Fibroblast of villous mesenchyme (primary cell): ENCODE data around the gene BDNF. TPM values are rescaled to one million over a fixed set of nuclear protein-coding genes. Genes with fewer than 3 reads are reported as not detected.
"Not testable (repeated sequence)": the region's sequence is repeated elsewhere in the genome, so short reads cannot be mapped to it uniquely, and the experiment has no call there.

ENCODE experiments used
- DNase-seq: peaks from one replicate; pipeline ENCODE4 v3.0.0-alpha.2; 2010; ENCODE audit warnings: low read depth
- H3K4me3 ChIP-seq: 2 replicates; pipeline ENCODE4 v1.5.1; 2011; ENCODE audit warnings: low read depth, mild to moderate bottlenecking, low read length
- total RNA-seq: library from RNA; depleted of rRNA; stranded (reverse); fragments of >200 nt; gene quantifications from 2 replicates; pipeline ENCODE4 v1.2.3, GENCODE V29; 2012
- TF ChIP-seq, protein P1 (sequence below): IDR thresholded peaks from 2 replicates; pipeline ENCODE4 v1.5.1; 2012; ENCODE audit warnings: low read depth, mild to moderate bottlenecking, low read length; ENCODE audit not compliant: insufficient read depth

The BDNF gene
- total RNA-seq, 1 donor, result 25.5 TPM

DNA sequence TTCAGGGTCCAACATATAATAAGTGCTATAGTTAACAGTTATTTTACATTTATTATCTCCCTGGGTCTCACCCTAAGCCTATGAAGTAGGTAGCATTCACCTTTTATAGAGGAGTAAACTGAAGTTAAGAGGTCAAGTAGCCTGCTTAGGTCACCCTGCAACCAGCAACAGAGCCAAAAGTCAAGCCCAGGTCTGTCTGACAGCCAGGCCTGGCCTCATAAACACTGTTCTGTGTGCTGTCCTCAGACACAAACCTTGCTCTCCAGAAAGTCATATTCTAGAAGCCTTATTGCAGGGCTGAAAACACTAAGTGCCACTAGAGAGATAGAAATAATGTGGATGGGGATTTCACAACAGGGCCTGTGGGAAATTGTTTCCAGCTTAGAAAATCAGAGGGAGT, 59.3 kb downstream of the BDNF start:
- DNase-seq, result no peak
- H3K4me3 ChIP-seq, result no peak overlapping the region
- TF ChIP-seq, protein P1, sequence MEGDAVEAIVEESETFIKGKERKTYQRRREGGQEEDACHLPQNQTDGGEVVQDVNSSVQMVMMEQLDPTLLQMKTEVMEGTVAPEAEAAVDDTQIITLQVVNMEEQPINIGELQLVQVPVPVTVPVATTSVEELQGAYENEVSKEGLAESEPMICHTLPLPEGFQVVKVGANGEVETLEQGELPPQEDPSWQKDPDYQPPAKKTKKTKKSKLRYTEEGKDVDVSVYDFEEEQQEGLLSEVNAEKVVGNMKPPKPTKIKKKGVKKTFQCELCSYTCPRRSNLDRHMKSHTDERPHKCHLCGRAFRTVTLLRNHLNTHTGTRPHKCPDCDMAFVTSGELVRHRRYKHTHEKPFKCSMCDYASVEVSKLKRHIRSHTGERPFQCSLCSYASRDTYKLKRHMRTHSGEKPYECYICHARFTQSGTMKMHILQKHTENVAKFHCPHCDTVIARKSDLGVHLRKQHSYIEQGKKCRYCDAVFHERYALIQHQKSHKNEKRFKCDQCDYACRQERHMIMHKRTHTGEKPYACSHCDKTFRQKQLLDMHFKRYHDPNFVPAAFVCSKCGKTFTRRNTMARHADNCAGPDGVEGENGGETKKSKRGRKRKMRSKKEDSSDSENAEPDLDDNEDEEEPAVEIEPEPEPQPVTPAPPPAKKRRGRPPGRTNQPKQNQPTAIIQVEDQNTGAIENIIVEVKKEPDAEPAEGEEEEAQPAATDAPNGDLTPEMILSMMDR, result no peak

DNA sequence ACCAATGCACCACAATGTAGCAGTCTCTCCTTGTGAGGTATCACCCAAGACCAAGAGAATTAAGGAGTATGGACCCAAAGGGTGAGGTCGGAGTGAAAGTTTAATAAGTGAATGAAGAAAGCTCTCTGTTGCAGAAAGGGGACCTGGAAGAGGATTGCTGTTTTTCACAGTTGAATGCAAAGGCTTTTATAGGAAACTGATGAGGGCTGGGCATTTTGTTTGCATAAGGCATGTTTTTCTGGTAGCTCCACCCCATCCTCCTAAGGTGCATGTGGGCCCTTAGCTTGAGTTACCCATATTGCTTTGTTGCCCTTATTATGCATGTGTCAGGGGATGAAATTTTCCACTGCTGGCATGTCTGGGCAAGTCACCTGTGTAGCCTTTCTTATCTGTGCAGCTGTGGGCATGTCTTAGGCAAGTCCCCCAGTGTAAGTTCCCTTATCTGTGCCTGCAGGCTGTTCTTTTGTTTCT, 64.7 kb downstream of the BDNF start:
- TF ChIP-seq, protein P1, result no peak
- H3K4me3 ChIP-seq, result no peak overlapping the region
- no peak for DNase-seq

DNA sequence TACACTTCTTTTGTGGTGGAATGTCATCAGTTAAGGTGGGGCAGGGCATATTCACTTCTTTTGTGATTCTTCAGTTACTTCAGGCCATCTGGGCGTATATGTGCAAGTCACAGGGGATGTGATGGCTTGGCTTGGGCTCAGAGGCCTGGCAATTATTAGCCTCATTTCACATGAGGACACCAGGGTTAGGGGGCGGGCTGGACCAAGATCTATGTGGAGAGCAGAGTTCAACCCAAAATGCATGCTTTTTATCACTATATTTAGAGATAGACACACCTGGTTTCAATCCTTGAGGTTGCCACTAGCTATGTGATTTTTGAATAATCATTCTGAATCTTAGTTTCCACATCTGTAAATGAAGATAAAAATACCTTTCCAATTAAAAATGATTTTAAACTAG, 65.5 kb downstream of the BDNF start:
- DNase-seq, H3K4me3 ChIP-seq: not testable (repeated sequence)

DNA sequence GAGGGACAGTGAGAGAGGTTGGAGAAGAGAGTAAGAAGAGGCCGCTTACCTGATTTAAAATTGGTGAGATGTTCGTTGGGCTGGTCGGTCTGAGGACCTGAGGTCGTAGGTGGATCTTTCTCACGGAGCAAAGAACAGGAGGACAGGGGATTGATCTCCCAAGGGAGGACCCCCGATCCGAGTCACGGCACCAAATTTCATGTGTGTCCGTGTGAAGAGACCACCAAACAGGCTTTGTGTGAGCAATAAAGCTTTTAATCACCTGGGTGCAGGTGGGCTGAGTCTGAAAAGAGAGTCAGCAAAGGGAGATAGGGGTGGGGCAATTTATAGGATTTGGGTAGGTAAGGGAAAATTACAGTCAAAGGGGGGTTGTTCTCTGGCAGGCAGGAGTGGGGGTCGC, 66.0 kb downstream of the BDNF start:
- not testable (repeated sequence) for DNase-seq, H3K4me3 ChIP-seq

DNA sequence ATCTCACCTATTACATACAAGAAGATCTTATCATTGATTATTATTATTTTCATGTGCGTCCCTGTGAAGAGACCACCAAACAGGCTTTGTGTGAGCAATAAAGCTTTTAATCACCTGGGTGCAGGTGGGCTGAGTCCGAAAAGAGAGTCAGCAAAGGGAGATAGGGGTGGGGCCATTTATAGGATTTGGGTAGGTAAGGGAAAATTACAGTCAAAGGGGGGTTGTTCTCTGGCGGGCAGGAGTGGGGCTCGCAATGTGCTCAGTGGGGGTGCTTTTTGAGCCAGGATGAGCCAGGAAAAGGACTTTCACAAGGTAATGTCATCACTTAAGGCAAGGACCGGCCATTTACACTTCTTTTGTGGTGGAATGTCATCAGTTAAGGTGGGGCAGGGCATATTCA, 71.2 kb downstream of the BDNF start:
- not testable (repeated sequence) for H3K4me3 ChIP-seq, DNase-seq

DNA sequence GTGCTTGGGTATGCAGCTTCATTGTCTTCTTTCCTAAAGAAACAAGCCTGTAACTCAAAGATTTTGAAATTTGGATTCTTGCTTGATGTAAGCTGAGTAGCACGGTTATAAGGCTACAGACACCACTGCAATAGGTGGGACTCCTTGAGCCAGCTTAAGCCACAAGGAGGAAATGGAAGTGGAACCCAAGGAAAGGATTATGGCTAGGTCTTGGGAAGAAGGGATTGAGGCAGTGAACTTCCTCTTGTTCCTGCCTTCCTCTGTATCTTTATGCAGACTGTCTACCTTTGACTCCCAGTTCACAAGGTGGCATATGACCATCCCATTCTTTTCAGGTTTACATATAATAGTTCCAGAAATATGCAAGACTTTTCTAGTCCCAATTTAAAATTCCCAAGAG, 72.3 kb downstream of the BDNF start:
- H3K4me3 ChIP-seq, result no peak overlapping the region
- no peak for DNase-seq
- TF ChIP-seq, protein P1, result no peak

DNA sequence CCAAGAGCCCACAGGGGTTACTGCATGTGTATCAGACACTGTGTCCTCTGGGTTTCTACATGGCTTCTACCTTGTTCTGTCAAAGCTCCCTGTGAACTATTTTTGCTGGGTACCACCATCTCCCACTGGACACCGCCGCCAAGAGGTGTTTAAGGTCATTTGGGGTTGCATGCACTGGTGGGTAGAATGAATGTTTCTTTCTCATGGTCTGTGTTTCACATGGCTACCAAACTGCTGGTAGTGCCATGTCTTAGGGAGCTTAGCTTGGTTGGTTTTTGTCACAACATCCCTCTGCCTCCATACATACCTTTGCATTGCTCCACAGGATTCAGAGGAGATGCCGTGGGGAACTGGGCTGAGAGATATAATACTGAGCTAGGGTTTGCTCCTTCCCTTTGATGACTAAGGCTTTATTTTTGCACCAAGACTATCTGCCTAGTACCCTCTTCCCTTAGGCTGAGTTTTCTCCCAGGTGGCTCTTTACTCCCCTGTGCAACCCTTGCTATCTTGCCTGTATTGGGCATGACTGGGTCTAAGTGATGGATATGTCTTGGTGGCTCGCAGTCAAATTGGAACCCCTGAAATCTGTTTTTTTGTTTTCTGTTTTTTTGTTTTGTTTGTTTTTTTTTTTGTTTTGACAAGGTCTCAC, 73.2 kb downstream of the BDNF start:
- TF ChIP-seq, protein P1, result no peak
- no peak for DNase-seq
- H3K4me3 ChIP-seq, result no peak overlapping the region

DNA sequence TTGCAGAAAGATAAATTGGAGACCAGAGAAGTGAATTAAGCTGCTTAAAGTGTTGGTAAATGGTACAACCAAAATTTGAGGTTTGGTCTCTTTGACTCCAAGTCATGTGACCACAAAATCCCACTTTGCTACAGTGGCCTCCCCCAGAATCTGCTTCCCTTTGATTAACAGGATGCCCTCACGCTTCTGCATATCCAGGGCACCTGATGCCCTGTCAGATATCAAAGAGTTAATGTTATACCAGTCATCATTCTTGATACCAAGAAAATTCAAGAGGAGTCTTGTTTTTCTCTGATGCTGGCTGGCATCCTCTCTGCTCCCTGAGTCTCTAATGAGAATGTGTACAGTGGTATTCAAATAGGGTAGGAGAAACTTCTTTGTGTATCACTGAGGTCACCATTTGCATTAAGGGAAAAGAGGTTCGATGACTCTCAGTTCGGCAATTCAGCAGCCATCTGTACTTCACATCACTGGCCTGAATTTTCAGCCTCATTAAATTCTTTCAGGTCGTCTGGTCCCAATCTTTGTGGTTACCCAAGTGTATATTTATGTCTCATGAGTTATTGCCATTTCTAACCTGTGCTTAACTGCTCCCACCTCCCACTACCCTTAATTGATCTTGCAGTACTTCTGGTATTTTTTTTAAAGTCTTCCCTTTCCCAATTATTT, 73.9 kb downstream of the BDNF start:
- TF ChIP-seq, protein P1, result no peak
- no peak for DNase-seq
- no peak overlapping the region for H3K4me3 ChIP-seq
